PFSK-1 (cell line): Measurements from ENCODE around the gene COL9A2.

ENCODE experiments used
- FOXP2 ChIP-seq: optimal IDR thresholded peaks from 2 replicates; pipeline ENCODE3; 2011; ENCODE audit warnings: borderline replicate concordance, control low read depth, inconsistent platforms; ENCODE audit not compliant: insufficient read depth; ENCODE audit errors: extremely low read length, extremely low read depth
- POLR2AphosphoS5 ChIP-seq: IDR thresholded peaks from 2 replicates; pipeline ENCODE4 v1.6.1; 2012; ENCODE audit warnings: low read depth, mild to moderate bottlenecking, control low read depth, low read length, moderate library complexity
- REST ChIP-seq, 2 experiments: IDR thresholded peaks; 2 replicates each; pipeline versions ENCODE4 v1.6.1 to v1.8.0; 2011 to 2012; ENCODE audit warnings: low read depth in 2 of 2, low read length in 2 of 2, control low read depth in 1 of 2, inconsistent platforms in 1 of 2, mild to moderate bottlenecking in 1 of 2, moderate library complexity in 1 of 2; ENCODE audit not compliant: insufficient read depth in 1 of 2
- SIN3A ChIP-seq: IDR thresholded peaks from 2 replicates; pipeline ENCODE4 v1.6.1; 2012; ENCODE audit warnings: mild to moderate bottlenecking, low read length, moderate library complexity, borderline replicate concordance; ENCODE audit not compliant: insufficient read depth
- TAF1 ChIP-seq: IDR thresholded peaks from 2 replicates; pipeline ENCODE4 v1.6.1; 2012; ENCODE audit warnings: low read length, control low read depth, borderline replicate concordance; ENCODE audit not compliant: insufficient read depth

Gene COL9A2

DNA sequence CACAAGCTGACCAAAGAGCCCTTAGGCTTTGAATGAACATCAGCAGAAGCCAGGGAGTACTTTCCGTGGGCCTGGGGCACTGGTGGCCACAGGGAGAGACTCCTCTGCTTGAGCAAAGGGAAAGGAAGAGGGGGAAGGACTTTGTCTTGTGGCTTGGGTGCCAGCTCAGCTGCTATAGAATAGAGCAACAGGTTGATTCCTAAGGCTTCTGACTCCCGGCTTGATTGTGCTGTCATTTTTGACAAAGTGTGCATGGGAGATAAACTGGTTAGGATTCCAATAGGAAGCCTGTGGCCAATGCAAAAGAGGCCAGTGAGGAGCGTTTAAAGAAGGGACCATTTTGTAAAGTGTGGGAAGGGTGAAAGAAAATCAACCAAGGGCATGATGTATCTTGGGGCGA is 44.6 kb upstream of the COL9A2 start:
- TF ChIP-seq TAF1 (no peak), REST (IDR thresholded peaks at IDR 0.05; ENCODE audit: insufficient read depth in 1 of 2, low read depth in 2 of 2, low read length in 2 of 2) (no peak), FOXP2 (no peak), POLR2AphosphoS5 (no peak), SIN3A (no peak)

GRCh38 chr1:40361201-40361600 is 44.1 kb upstream of the COL9A2 start:
- TF ChIP-seq FOXP2 (no peak), POLR2AphosphoS5 (no peak), SIN3A (no peak), TAF1 (no peak), REST (IDR thresholded peaks at IDR 0.05; ENCODE audit: insufficient read depth in 1 of 2, low read depth in 2 of 2, low read length in 2 of 2) (no peak)

DNA sequence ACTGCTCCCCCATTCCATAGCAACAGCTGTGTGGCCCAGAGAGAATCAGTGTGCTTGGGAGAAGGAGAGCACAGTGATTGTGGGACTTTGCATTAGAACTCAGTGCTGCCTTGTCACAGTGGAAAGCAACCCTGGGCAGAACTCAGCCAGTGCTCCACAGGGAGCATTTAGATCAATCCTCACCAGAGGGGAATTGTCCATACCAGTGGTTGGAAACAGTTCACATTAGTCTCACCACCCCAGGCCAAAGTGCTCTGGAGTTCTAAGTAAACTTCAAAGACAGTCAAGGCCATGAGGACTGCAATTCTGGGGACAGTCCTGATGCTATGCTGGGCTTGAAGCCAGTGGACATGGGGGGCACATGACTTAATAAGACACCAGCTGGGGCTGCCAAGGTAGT is 43.5 kb upstream of the COL9A2 start:
- TF ChIP-seq SIN3A (no peak), FOXP2 (no peak), TAF1 (no peak), POLR2AphosphoS5 (no peak), REST (IDR thresholded peaks at IDR 0.05; ENCODE audit: insufficient read depth in 1 of 2, low read depth in 2 of 2, low read length in 2 of 2) (no peak)

DNA sequence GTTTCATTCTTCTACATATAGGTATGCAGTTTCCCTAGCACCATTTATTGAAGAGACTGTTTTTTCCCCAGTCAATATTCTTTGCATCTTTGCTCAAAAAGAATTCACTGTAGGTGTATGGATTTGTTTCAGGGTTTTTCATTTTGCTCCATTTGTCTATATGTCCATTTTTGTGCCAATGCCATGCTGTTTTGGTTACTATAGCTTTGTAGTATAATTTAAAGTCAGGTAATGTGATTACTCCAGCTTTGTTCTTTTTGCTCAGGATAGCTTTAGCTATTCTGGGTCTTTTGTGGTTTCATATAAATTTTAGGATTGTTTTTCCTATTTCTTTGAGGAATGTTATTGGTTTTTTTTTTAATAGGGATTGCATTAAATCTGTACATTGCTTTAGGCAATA is 40.5 kb upstream of the COL9A2 start:
- TF ChIP-seq REST (IDR thresholded peaks at IDR 0.05; ENCODE audit: insufficient read depth in 1 of 2, low read depth in 2 of 2, low read length in 2 of 2) (no peak), TAF1 (no peak), SIN3A (no peak), FOXP2 (no peak), POLR2AphosphoS5 (no peak)

- TF ChIP-seq REST (IDR thresholded peaks at IDR 0.05; ENCODE audit: insufficient read depth in 1 of 2, low read depth in 2 of 2, low read length in 2 of 2): no peak
- no peak for TF ChIP-seq TAF1
- no peak for TF ChIP-seq POLR2AphosphoS5
- no peak for TF ChIP-seq FOXP2
- TF ChIP-seq SIN3A: no peak
These were observed 36.0 kb upstream of the COL9A2 start for GRCh38 chr1:40353082-40353481.
